ENCODE measurements around the gene GPR18.

DNA sequence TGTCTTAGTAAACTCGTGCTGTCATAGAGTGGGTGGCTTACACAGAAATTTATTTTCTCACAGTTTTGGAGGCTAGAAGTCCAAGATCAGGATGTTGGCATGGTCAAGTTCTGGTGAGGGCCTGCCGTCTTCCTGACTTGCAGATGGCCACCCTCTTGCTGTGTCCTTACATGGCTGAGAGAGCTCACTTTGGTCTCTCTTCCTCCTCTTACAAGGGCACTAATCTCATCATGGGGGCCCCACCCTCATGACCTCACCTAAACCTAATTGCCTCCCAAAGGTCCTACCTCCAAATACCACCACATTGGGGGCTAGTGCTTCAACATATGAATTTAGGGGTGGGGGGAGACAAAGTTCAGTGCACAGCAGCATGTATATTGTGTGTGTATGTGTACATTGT is 14.3 kb upstream of the GPR18 start:
- TF ChIP-seq CTCF (IDR thresholded peaks at IDR 0.05 in 4 of 5, conservative IDR thresholded peaks at IDR 0.05 in 1 of 5) (no peak), POLR2A (IDR thresholded peaks at IDR 0.05) (no peak)

Measured in gastrocnemius medialis (tissue), 4 donors.